ENCODE measurements around the gene GIT1. TPM values are rescaled to one million over a fixed set of nuclear protein-coding genes. Genes with fewer than 3 reads are reported as not detected.
A peak's percentile ranks its signal among the peaks of the same experiment; 100 is the strongest.

Gene GIT1
- total RNA-seq, 1 donor from 2014 or later, result 46.7 TPM

DNA sequence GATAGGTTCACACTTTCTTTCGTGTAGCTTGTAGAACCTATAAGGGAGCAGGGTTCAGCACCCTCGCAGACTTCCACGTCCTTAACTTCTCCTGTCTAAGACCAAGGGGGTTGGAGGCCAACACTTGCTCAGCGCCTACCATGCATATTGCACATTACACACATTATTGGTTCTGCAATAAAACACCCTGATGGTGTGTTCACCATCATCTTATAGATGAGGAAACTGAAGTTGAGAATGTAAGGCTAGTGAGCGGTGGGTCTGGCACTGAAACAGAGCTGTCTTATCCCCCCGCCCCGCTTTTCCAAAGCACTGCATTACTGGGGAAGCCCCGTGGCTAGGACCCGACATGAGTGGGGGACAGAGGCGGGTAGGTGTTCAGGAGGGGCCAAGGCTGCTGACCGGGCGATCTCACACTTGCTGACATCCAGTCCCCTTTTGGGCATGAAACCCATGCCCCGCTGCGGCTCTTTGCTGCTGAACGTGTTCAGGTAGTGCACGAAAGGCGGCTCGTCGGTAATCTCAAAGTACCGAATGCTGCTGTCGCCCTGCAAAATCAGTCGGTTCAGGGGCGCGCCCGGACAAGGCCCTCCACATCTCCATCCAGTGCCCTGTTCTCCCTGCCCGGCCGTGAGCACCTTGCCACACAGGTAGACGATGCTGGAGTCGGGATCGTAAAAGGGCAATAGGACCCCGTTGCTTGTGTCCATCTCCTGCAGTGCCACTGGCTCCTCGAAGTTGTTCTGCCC, 27.0 kb upstream of the GIT1 start:
- peak overlapping the region; percentile 65 for H3K4me3 Mint-ChIP-seq (ENCODE audit: unreplicated experiment)
- no peak for DNase-seq
- TF ChIP-seq, protein P1, sequence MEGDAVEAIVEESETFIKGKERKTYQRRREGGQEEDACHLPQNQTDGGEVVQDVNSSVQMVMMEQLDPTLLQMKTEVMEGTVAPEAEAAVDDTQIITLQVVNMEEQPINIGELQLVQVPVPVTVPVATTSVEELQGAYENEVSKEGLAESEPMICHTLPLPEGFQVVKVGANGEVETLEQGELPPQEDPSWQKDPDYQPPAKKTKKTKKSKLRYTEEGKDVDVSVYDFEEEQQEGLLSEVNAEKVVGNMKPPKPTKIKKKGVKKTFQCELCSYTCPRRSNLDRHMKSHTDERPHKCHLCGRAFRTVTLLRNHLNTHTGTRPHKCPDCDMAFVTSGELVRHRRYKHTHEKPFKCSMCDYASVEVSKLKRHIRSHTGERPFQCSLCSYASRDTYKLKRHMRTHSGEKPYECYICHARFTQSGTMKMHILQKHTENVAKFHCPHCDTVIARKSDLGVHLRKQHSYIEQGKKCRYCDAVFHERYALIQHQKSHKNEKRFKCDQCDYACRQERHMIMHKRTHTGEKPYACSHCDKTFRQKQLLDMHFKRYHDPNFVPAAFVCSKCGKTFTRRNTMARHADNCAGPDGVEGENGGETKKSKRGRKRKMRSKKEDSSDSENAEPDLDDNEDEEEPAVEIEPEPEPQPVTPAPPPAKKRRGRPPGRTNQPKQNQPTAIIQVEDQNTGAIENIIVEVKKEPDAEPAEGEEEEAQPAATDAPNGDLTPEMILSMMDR (IDR thresholded peaks at IDR 0.05; ENCODE audit: partially characterized antibody, unreplicated experiment), result no peak
- H3K36me3 Mint-ChIP-seq (ENCODE audit: unreplicated experiment), result no peaks in the 10 kb centered on the region
- peaks cover 20% of the 10 kb centered on the region for H3K27me3 Mint-ChIP-seq (ENCODE audit: unreplicated experiment)
- H3K4me1 Mint-ChIP-seq (ENCODE audit: low read depth, unreplicated experiment), result peaks cover 6% of the 10 kb centered on the region
- H3K27ac Mint-ChIP-seq (ENCODE audit: unreplicated experiment), result no peak overlapping the region
- H3K9me3 Mint-ChIP-seq (ENCODE audit: unreplicated experiment), result peaks cover 3% of the 10 kb centered on the region

DNA sequence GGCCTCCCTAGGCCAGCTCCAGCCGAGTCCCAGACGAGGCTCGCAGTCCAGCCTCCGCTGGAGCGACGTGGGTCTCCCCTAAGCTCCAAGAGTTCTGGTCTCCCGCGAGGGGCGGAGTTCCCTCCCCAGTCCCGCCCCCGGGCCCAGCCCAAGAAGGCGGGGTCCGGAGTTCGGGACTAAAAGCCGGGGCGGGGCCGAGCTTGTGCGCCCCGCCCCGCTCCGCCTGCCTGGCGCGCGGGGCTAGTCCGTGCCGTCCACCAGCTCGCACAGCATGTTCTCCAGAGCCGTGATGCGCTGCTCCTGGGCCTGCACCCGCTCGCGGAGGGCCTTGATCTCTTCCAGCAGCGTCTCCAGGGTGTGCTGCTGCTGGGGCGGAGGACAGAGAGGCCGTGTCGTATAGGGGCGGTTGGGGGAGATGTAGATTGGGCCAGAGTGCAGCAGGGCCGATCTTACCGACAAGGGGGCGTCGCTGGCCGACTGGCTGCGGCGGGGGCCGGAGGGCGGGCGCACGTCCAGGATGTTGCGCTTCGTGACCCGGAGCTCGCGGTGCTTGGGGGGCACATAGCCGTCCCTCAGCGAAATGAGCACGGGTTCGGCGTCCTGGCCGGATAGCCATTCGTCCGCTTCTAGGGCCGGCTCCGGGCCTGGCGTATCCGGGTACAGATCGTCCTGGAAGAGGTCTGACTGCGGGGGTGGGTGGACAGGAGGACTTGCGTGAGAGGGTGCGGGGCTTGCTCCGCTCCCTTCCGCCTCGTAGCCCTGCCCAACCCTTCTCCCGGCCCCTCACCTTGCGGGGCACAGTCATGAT, 26.2 kb upstream of the GIT1 start:
- Mint-ChIP-seq H3K4me1 (ENCODE audit: low read depth, unreplicated experiment) (peaks cover 6% of the 10 kb centered on the region), H3K9me3 (ENCODE audit: unreplicated experiment) (peaks cover 5% of the 10 kb centered on the region), H3K27me3 (ENCODE audit: unreplicated experiment) (peaks cover 21% of the 10 kb centered on the region), H3K27ac (ENCODE audit: unreplicated experiment) (no peak overlapping the region), H3K36me3 (ENCODE audit: unreplicated experiment) (peaks cover 4% of the 10 kb centered on the region), H3K4me3 (ENCODE audit: unreplicated experiment) (peak overlapping the region; percentile 84)
- peak; percentile 78 for DNase-seq
- TF ChIP-seq, protein P1 (IDR thresholded peaks at IDR 0.05; ENCODE audit: partially characterized antibody, unreplicated experiment), result no peak

DNA sequence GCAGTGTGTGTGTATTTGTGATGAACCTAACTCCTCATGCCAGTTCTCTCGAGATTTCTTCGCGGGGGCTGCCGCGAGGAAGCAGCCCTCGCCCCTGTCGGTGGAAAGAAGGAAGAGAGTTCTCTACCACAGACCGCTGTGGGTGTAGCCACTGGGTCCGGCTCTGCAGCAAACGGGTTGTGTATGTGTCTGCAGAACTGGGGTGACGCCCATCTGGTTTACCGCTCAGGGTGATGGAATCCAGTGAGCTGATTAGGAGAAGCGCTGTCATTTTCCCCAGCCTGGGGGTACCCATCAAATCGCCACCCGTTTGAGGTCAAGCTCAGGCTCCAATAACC, 25.6 kb upstream of the GIT1 start:
- H3K27me3 Mint-ChIP-seq (ENCODE audit: unreplicated experiment), result peaks cover 21% of the 10 kb centered on the region
- H3K9me3 Mint-ChIP-seq (ENCODE audit: unreplicated experiment), result peaks cover 4% of the 10 kb centered on the region
- H3K4me3 Mint-ChIP-seq (ENCODE audit: unreplicated experiment), result peak overlapping the region; percentile 71
- DNase-seq, result no peak
- H3K4me1 Mint-ChIP-seq (ENCODE audit: low read depth, unreplicated experiment), result peaks cover 6% of the 10 kb centered on the region
- peaks cover 6% of the 10 kb centered on the region for H3K36me3 Mint-ChIP-seq (ENCODE audit: unreplicated experiment)
- H3K27ac Mint-ChIP-seq (ENCODE audit: unreplicated experiment), result no peak overlapping the region
- TF ChIP-seq, protein P1 (IDR thresholded peaks at IDR 0.05; ENCODE audit: partially characterized antibody, unreplicated experiment), result no peak

DNA sequence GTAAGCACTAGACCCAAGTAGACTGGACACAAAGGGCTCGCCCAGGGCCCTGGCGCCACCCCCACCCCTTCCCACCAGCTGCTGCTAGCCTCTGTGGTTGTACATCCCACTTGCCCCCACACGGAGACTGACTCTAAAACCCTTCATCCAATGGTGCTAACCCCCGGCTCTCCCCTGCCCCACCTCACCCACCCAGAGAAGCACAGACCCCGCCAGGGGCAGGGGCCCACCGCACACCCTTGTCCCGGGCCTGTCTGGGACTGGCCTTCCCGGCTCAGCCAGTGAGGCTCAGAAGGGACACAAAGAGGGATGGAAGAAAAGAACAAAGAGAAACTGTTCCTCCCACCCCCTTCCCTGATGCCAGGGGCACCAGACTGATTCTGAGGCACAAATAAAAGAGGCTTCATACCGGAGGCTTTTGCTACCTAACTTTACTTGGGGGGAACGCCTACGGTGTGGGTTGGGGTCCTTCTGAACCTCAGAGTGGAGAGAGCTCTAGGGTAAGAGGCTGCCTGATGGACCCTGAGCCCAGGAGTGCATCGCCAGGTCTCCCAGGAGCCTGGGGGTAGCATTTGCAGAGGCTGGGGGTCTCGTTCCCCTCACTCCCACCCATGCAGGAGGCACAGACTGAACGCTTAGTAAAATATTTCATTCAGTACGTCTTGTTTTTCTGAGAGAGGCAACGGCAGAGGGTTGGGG, 25.1 kb upstream of the GIT1 start:
- H3K27ac Mint-ChIP-seq (ENCODE audit: unreplicated experiment), result no peak overlapping the region
- peaks cover 6% of the 10 kb centered on the region for H3K4me1 Mint-ChIP-seq (ENCODE audit: low read depth, unreplicated experiment)
- TF ChIP-seq, protein P1 (IDR thresholded peaks at IDR 0.05; ENCODE audit: partially characterized antibody, unreplicated experiment), result no peak
- H3K36me3 Mint-ChIP-seq (ENCODE audit: unreplicated experiment), result peaks cover 6% of the 10 kb centered on the region
- peak overlapping the region; percentile 71 for H3K4me3 Mint-ChIP-seq (ENCODE audit: unreplicated experiment)
- H3K9me3 Mint-ChIP-seq (ENCODE audit: unreplicated experiment), result peaks cover 4% of the 10 kb centered on the region
- peaks cover 21% of the 10 kb centered on the region for H3K27me3 Mint-ChIP-seq (ENCODE audit: unreplicated experiment)
- no peak for DNase-seq
